K562 (cell line): ENCODE measurements around the gene MYG1. TPM values are rescaled to one million over a fixed set of nuclear protein-coding genes. Genes with fewer than 3 reads are reported as not detected.

ENCODE experiments used
- ATAC-seq: fragments of 200-7000 bp; cut with Tn5 transposase; 3 replicates; pipeline ENCODE4 v1.9.1; 2020; ENCODE audit warnings: moderate library complexity
- BruUV-seq: library from RNA; stranded (reverse); fragments of 400-500 nt; replicated peaks from 2 replicates; lab custom pipeline; 2021; lab: Mats Ljungman, UMichigan
- CTCF ChIA-PET: fragments of 300-600 bp; formaldehyde crosslinking; extraction: SDS; loops from one replicate; lab custom pipeline; 2021; ENCODE audit warnings: low intra/inter-chr PET ratio; lab: Yijun Ruan, JAX
- POLR2A ChIA-PET: fragments of 300-600, 350-650 bp; sonication (Branson Sonifier 250); formaldehyde crosslinking; extraction: SDS; loops from one replicate; lab custom pipeline; 2021; ENCODE audit warnings: antibody characterized with exemption, inconsistent platforms; lab: Yijun Ruan, JAX
- DNase-seq, 4 experiments: peaks; one replicate each; pipeline versions ENCODE4 v3.0.0 to v3.0.0-alpha.2; 2011 to 2018; ENCODE audit warnings: low spot score in 3 of 4, mixed read lengths in 3 of 4; ENCODE audit errors: extremely low read depth in 1 of 4
- FAIRE-seq: peaks from 2 replicates; lab custom pipeline; 2011; peaks lifted over from hg19 to GRCh38; lab: Jason Lieb, UNC
- H2AFZ ChIP-seq: 2 replicates; pipeline ENCODE4 v1.6.0; 2011; ENCODE audit warnings: low read depth, low read length, control low read depth, inconsistent platforms
- H3K27ac ChIP-seq: fragments of 200-600 bp; 3 replicates; pipeline ENCODE4 v1.8.0; 2011; ENCODE audit warnings: low read depth, mild to moderate bottlenecking, control low read depth, inconsistent platforms, low read length, moderate library complexity, mixed read lengths; ENCODE audit errors: extremely low read depth
- H3K27me3 ChIP-seq, 2 experiments: fragments of 300-600 bp in 1 of 2; 2 replicates in 1 of 2; 3 replicates in 1 of 2; pipeline versions ENCODE4 v1.6.0 to v1.8.0; 2011; ENCODE audit warnings: inconsistent platforms in 2 of 2, low read length in 2 of 2, mild to moderate bottlenecking in 1 of 2, mixed read lengths in 1 of 2, moderate library complexity in 1 of 2; ENCODE audit not compliant: control insufficient read depth in 2 of 2, insufficient read depth in 2 of 2
- H3K36me3 ChIP-seq: fragments of 300-600 bp; 3 replicates; pipeline ENCODE4 v1.8.0; 2011; ENCODE audit warnings: mild to moderate bottlenecking, low read length, inconsistent platforms; ENCODE audit not compliant: control insufficient read depth, insufficient read depth
- H3K4me1 ChIP-seq, 2 experiments: fragments of 200-600 bp in 1 of 2; replicated peaks in 1 of 2; 2 replicates in 1 of 2; 3 replicates in 1 of 2; pipeline versions ENCODE4 v1.5.1 to v1.8.0; 2011; ENCODE audit warnings: inconsistent platforms in 2 of 2, low read length in 2 of 2, mild to moderate bottlenecking in 1 of 2, mixed read lengths in 1 of 2, moderate library complexity in 1 of 2; ENCODE audit not compliant: control insufficient read depth in 2 of 2, insufficient read depth in 2 of 2
- H3K4me2 ChIP-seq: 2 replicates; pipeline ENCODE4 v1.6.1; 2011; ENCODE audit warnings: low read length, control low read depth, inconsistent platforms, mixed read lengths; ENCODE audit not compliant: insufficient read depth
- H3K4me3 ChIP-seq: fragments of 200-600 bp; sonication (generic), shearing (Covaris generic); 2 replicates; pipeline ENCODE4 v1.5.1; 2016; ENCODE audit warnings: control low read depth, inconsistent platforms
- H3K79me2 ChIP-seq: fragments of 200-600 bp; 3 replicates; pipeline ENCODE4 v1.8.0; 2011; ENCODE audit warnings: low read length, inconsistent platforms; ENCODE audit not compliant: control insufficient read depth, insufficient read depth
- H3K9ac ChIP-seq, 2 experiments: 2 replicates each; pipeline versions ENCODE4 v1.6.0 to v1.6.1; 2011; ENCODE audit warnings: low read depth in 2 of 2, low read length in 2 of 2, control low read depth in 1 of 2, inconsistent platforms in 1 of 2, mild to moderate bottlenecking in 1 of 2, mixed read lengths in 1 of 2; ENCODE audit not compliant: insufficient read depth in 1 of 2
- H3K9me1 ChIP-seq: one replicate; pipeline ENCODE4 v1.6.0; 2011; ENCODE audit warnings: inconsistent platforms, mild to moderate bottlenecking, low read length, moderate library complexity; ENCODE audit not compliant: control insufficient read depth, insufficient read depth
- H3K9me3 ChIP-seq: replicated peaks from 2 replicates; pipeline ENCODE4 v1.5.1; 2011; ENCODE audit warnings: low read depth, low read length, inconsistent platforms; ENCODE audit not compliant: control insufficient read depth, insufficient read depth
- H4K20me1 ChIP-seq: replicated peaks from 2 replicates; pipeline ENCODE4 v1.6.1; 2011; ENCODE audit warnings: low read length, inconsistent platforms, mixed read lengths; ENCODE audit not compliant: control insufficient read depth, insufficient read depth
- CXXC5 ChIP-seq: fragments of 250-450 bp; sonication (Bioruptor Pico); IDR thresholded peaks from 2 replicates; pipeline ENCODE4 v1.8.0; 2022; ENCODE audit warnings: inconsistent platforms, mild to moderate bottlenecking, moderate library complexity
- DIDO1 ChIP-seq: fragments of 450-650 bp; IDR thresholded peaks from 2 replicates; pipeline ENCODE4 v1.6.1; 2016; ENCODE audit warnings: low read depth, missing biosample characterization, missing genetic modification characterization
- MTA1 ChIP-seq: fragments of 450-650 bp; IDR thresholded peaks from 2 replicates; pipeline ENCODE4 v1.6.1; 2017; ENCODE audit warnings: borderline replicate concordance
- PHB2 ChIP-seq: fragments of 450-650 bp; IDR thresholded peaks from 2 replicates; pipeline ENCODE4 v1.6.1; 2017; ENCODE audit warnings: low read depth
- RAD51 ChIP-seq: fragments of 450-650 bp; IDR thresholded peaks from 2 replicates; pipeline ENCODE4 v1.7.1; 2016; ENCODE audit warnings: low read depth, mild to moderate bottlenecking, borderline replicate concordance
- SIX5 ChIP-seq, 2 experiments: IDR thresholded peaks; 2 replicates each; pipeline ENCODE4 v1.6.1; 2011; ENCODE audit warnings: low read length in 2 of 2, borderline replicate concordance in 1 of 2, low read depth in 1 of 2, mild to moderate bottlenecking in 1 of 2, moderate library complexity in 1 of 2; ENCODE audit not compliant: insufficient read depth in 1 of 2
- TBP ChIP-seq: optimal IDR thresholded peaks from 2 replicates; pipeline ENCODE3; 2011; ENCODE audit warnings: low read depth, low read length, improper control_type of control experiment
- ZNF282 ChIP-seq: sonication (generic); formaldehyde crosslinking; IDR thresholded peaks from 2 replicates; pipeline ENCODE4 v1.8.1; 2023; ENCODE audit warnings: missing genetic modification reagents
- ZNF3 ChIP-seq: fragments of 250-450 bp; sonication (Bioruptor Pico); IDR thresholded peaks from 2 replicates; pipeline ENCODE4 v1.5.0; 2021; ENCODE audit warnings: mild to moderate bottlenecking, moderate library complexity
- ZNF445 ChIP-seq: fragments of 250-450 bp; sonication (Bioruptor Pico); IDR thresholded peaks from 2 replicates; pipeline ENCODE4 v1.4.0; 2020; ENCODE audit warnings: low read depth, mild to moderate bottlenecking, moderate library complexity
- WGBS: fragments of 100-300 bp; shearing (Covaris generic); methylation state at CpG from one replicate; pipeline ENCODE4 v1.1.6; 2016; ENCODE audit warnings: low coverage, mixed read lengths; ENCODE audit not compliant: insufficient coverage; ENCODE audit errors: missing lambda C conversion rate; 5-methylcytosine and 5-hydroxymethylcytosine counted together
- in situ Hi-C: fragments of 300-500 bp; cut with MboI; formaldehyde crosslinking; loops from 4 replicates; pipeline ENCODE4 v1.15.0; 2018; ENCODE audit warnings: inconsistent platforms, mixed read lengths
- intact Hi-C: fragments of 100-400 bp; cut with micrococcal nuclease; formaldehyde crosslinking; loops from 2 replicates; pipeline ENCODE4 v1.14.2; 2022
- polyA plus RNA-seq, 8 experiments: library from polyadenylated mRNA; depleted of rRNA in 4 of 8; stranded (reverse) in 5 of 8; unstranded in 3 of 8; fragments of >200 nt; fragmentation: Nextera tagmentation in 2 of 8; fragmentation: Illumina TruSeq in 1 of 8; extraction: Ambion mirVana in 2 of 8; extraction: Trizol in 1 of 8; gene quantifications; 2 replicates each; pipeline versions ENCODE4 v1.2.1 to v1.2.3, GENCODE V29; 2011 to 2014; ENCODE audit warnings: inconsistent platforms in 1 of 8, missing spikeins in 1 of 8
- total RNA-seq, 7 experiments: library from RNA; depleted of rRNA in 6 of 7; stranded (reverse); fragments of >200 nt in 6 of 7; fragmentation: Illumina TruSeq in 2 of 7; extraction: Trizol in 2 of 7; gene quantifications; 2 replicates each; pipeline versions ENCODE4 v1.2.1 to v1.2.3, GENCODE V29; 2011 to 2021; ENCODE audit warnings: low replicate concordance in 1 of 7
- TF ChIP-seq, protein P1 (sequence below): fragments of 450-650 bp; formaldehyde crosslinking; IDR thresholded peaks from 2 replicates; pipeline ENCODE4 v1.4.0; 2020; ENCODE audit warnings: mild to moderate bottlenecking, moderate library complexity
- TF ChIP-seq, protein P2 (sequence below): fragments of 250-450 bp; sonication (Bioruptor Pico); IDR thresholded peaks from 2 replicates; pipeline ENCODE4 v1.8.0; 2022; ENCODE audit warnings: moderate library complexity, mild to moderate bottlenecking, inconsistent platforms
- TF ChIP-seq, protein P3 (sequence below): fragments of 450-650 bp; IDR thresholded peaks from 2 replicates; pipeline ENCODE4 v1.6.1; 2016
- TF ChIP-seq, protein P4 (sequence below): sonication (generic); formaldehyde crosslinking; IDR thresholded peaks from 2 replicates; pipeline ENCODE4 v1.8.1; 2023; ENCODE audit warnings: mild to moderate bottlenecking, missing genetic modification reagents, moderate library complexity

The MYG1 gene
- total and polyA plus RNA-seq, 9 of the 15 experiments (the other 6 are each of a cell fraction or from before 2014, with no cell fraction given): 0.45 to 5.6 (median 2.1) TPM

DNA sequence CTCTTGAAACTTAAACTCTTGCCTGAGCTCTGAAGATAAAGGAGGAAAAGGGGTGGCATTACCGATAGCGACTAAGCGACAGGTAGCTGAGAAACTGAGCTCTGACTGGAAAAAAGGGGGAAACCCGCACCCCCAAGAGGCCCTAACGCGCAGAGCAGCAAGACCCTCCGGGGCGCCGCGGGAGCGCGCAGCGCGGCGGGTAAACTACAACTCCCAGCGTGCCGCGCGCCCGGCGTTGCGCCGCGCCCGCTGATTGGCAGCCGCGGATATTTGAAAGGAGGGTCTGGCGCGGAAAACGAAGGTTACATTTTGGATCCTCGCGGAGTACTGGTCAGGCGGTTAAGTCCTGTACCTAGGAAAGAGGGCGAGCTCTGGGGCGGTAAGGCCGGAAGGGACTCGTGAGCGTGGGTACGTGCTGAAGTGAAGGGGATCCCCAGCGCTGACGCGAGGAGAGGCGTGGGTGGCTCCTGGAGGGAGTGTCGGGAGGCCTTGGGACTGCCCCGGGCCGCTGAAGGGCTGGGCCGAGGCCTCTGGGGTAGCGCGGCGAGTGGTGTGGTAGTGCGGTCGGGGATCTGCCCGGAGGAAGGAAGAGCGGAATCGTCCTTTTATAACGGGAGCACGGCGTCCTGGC, 31.4 kb upstream of the MYG1 start, which contains the start of gene ESPL1:
Gene ESPL1, plus strand, starts transcription at position 301 of the 631 bp plus-strand sequence. CDS start 468 bp downstream, outside the sequence.
- H3K4me2 ChIP-seq: peak within 1 kb of the TSS; percentile 95
- H4K20me1 ChIP-seq: no peaks in the 10 kb centered on the region
- DNase-seq: peak; percentile 90 to 95 (median 92)
- H3K9ac ChIP-seq: peak within 1 kb of the TSS; percentile 80 to 95
- peaks cover 37% of the 10 kb centered on the region; the same call in 2 of the 3 replicates for H3K36me3 ChIP-seq
- ChIA-PET CTCF (interaction anchor here (1.0 to 1.3 kb wide), 4 partner anchors 52 to 57 kb away, joined by 3 to 5 read pairs (median 4); no protein-coding TSS in a partner anchor), POLR2A (interaction anchor here (0.6 to 3.8 kb wide), 25 partner anchors 9 to 1244 kb away, joined by 3 to 22 read pairs (median 4); partner anchors contain the start of genes CSAD and TARBP2)
- peaks cover 24 to 43% of the 10 kb centered on the region in 2 experiments; a peak in 4 of 5 replicates for H3K4me1 ChIP-seq
- H3K9me1 ChIP-seq: no peaks in the 10 kb centered on the region
- in situ Hi-C loops (no loop called here), intact Hi-C loops (loop anchor here (1.0 to 2.0 kb wide), 3 partner anchors 47 to 55 kb away; partner anchors contain the start of gene AAAS)
- H3K79me2 ChIP-seq: peaks cover 32% of the 10 kb centered on the region
- H3K27ac ChIP-seq: peak within 1 kb of the TSS; percentile 79
- peak within 1 kb of the TSS; percentile 64 for H3K4me3 ChIP-seq
- 0% methylated on average over 52 of the region's 58 CpGs for WGBS
- peak; percentile 93 for ATAC-seq
- H3K9me3 ChIP-seq: no peaks in the 10 kb centered on the region
- peak within 1 kb of the TSS; percentile 98 for H2AFZ ChIP-seq
- peak; percentile 96 for FAIRE-seq
- H3K27me3 ChIP-seq: no peaks in the 10 kb centered on the region
- no TSS peak for BruUV-seq
- TF ChIP-seq RAD51 (peak; percentile 29; the same call in 1 of the 2 replicates), PHB2 (no peak), ZNF445 (CRISPR knock-in tag) (no peak), ZNF3 (CRISPR knock-in tag) (no peak), DIDO1 (tag) (no peak), ZNF282 (CRISPR knock-in tag) (no peak), TBP (peak; percentile 34), MTA1 (no peak), SIX5 (IDR thresholded peaks at IDR 0.05; ENCODE audit: borderline replicate concordance in 1 of 2, insufficient read depth in 1 of 2, low read depth in 1 of 2, low read length in 2 of 2) (peak; percentile 76 to 82; a peak in 3 of 4 replicates), CXXC5 (CRISPR knock-in tag) (peak; percentile 97)
- TF ChIP-seq, protein P1, sequence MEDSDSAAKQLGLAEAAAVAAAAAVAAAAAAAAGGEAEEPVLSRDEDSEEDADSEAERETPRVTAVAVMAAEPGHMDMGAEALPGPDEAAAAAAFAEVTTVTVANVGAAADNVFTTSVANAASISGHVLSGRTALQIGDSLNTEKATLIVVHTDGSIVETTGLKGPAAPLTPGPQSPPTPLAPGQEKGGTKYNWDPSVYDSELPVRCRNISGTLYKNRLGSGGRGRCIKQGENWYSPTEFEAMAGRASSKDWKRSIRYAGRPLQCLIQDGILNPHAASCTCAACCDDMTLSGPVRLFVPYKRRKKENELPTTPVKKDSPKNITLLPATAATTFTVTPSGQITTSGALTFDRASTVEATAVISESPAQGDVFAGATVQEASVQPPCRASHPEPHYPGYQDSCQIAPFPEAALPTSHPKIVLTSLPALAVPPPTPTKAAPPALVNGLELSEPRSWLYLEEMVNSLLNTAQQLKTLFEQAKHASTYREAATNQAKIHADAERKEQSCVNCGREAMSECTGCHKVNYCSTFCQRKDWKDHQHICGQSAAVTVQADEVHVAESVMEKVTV (CRISPR knock-in tag): 0 out of 2 replicates have a peak, but pooled peaks have one; percentile 50
- TF ChIP-seq, protein P2, sequence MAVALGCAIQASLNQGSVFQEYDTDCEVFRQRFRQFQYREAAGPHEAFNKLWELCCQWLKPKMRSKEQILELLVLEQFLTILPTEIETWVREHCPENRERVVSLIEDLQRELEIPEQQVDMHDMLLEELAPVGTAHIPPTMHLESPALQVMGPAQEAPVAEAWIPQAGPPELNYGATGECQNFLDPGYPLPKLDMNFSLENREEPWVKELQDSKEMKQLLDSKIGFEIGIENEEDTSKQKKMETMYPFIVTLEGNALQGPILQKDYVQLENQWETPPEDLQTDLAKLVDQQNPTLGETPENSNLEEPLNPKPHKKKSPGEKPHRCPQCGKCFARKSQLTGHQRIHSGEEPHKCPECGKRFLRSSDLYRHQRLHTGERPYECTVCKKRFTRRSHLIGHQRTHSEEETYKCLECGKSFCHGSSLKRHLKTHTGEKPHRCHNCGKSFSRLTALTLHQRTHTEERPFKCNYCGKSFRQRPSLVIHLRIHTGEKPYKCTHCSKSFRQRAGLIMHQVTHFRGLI (CRISPR knock-in tag): no peak
- TF ChIP-seq, protein P3, sequence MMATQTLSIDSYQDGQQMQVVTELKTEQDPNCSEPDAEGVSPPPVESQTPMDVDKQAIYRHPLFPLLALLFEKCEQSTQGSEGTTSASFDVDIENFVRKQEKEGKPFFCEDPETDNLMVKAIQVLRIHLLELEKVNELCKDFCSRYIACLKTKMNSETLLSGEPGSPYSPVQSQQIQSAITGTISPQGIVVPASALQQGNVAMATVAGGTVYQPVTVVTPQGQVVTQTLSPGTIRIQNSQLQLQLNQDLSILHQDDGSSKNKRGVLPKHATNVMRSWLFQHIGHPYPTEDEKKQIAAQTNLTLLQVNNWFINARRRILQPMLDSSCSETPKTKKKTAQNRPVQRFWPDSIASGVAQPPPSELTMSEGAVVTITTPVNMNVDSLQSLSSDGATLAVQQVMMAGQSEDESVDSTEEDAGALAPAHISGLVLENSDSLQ: peak; percentile 97
- TF ChIP-seq, protein P4, sequence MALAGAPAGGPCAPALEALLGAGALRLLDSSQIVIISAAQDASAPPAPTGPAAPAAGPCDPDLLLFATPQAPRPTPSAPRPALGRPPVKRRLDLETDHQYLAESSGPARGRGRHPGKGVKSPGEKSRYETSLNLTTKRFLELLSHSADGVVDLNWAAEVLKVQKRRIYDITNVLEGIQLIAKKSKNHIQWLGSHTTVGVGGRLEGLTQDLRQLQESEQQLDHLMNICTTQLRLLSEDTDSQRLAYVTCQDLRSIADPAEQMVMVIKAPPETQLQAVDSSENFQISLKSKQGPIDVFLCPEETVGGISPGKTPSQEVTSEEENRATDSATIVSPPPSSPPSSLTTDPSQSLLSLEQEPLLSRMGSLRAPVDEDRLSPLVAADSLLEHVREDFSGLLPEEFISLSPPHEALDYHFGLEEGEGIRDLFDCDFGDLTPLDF (CRISPR knock-in tag): peak; percentile 89
